ENCODE data around the gene PRRC2B. TPM values are rescaled to one million over a fixed set of nuclear protein-coding genes. Genes with fewer than 3 reads are reported as not detected.

Gene PRRC2B
- total and polyA plus RNA-seq, 2 experiments from 2014 or later = 30.9 to 53.7 TPM

DNA sequence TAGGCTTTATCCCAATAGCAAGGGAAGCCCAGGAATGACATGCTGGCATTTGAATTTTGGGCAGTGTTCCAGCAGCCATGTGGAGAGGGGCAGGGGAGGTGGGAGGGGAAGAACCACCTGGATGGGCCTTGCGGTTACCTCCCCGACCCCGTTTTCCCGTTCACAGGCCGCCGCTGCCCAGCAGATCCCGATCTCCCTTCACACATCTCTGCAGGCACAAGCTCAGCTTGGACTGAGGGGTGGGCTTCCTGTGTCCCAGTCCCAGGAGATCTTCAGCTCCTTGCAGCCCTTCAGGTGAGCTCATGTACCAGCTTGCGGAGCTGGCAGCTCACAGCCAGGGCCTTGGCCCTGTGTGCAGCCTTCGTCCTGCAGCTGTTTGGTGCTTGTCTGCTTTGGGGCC lies 93.1 kb downstream of the PRRC2B start:
- H3K4me3 ChIP-seq = no peak overlapping the region
- H3K4me1 ChIP-seq (ENCODE audit: insufficient read depth) = no peaks in the 10 kb centered on the region
- no peaks in the 10 kb centered on the region for H3K27me3 ChIP-seq (replicated peaks; ENCODE audit: insufficient read depth)
- no peak for DNase-seq
- no peaks in the 10 kb centered on the region for H3K9me2 ChIP-seq (ENCODE audit: insufficient read depth)
- H3F3A ChIP-seq (ENCODE audit: insufficient read depth) = no peaks in the 10 kb centered on the region
- no peak overlapping the region for H2AFZ ChIP-seq
- 77 to 93% methylated on average over 5 to 9 of the region's 9 CpGs for WGBS, 2 experiments (ENCODE audit: low coverage in 1 of 2, low lambda C conversion rate in 2 of 2, missing lambda C conversion rate in 2 of 2)
- peaks cover 19% of the 10 kb centered on the region; the same call in 1 of the 2 replicates for H3K79me2 ChIP-seq (ENCODE audit: insufficient read depth)
- no peaks in the 10 kb centered on the region for H4K20me1 ChIP-seq (ENCODE audit: insufficient read depth)
- H3K9me3 ChIP-seq (ENCODE audit: low read depth) = no peaks in the 10 kb centered on the region
- in situ Hi-C loops (cut with MboI) = no loop called here
- no peak for TF ChIP-seq EZH2 (IDR thresholded peaks at IDR 0.05; ENCODE audit: insufficient read depth, poor library complexity, severe bottlenecking)
- no peak for TF ChIP-seq EZH2phosphoT487 (IDR thresholded peaks at IDR 0.05; ENCODE audit: insufficient read depth, low read depth)
- H3K27ac ChIP-seq = no peak overlapping the region
- H3K36me3 ChIP-seq (ENCODE audit: low read depth) = peaks cover 12% of the 10 kb centered on the region; the same call in 1 of the 2 replicates
- no peak overlapping the region for H3K4me2 ChIP-seq (ENCODE audit: unreplicated experiment)
- H3K9ac ChIP-seq = no peak overlapping the region

DNA sequence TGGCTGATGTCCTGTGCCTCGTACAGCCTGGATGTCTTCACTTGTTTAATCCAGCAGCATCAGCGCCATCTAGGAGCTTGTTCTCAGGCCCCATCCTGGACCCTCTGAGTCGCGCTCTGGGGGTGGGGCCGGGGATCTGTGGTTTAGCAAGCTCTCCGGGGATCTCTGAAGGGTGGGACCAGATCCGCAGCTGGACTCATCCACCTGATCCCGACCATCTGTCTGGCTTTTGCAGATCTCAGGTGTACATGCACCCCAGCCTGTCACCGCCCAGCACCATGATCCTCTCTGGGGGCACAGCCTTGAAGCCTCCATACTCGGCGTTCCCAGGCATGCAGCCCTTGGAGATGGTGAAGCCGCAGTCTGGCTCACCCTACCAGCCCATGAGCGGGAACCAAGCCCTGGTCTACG lies 93.7 kb downstream of the PRRC2B start:
- H3K9me3 ChIP-seq (ENCODE audit: low read depth) = no peaks in the 10 kb centered on the region
- in situ Hi-C loops (cut with MboI) = no loop called here
- H3K27me3 ChIP-seq (replicated peaks; ENCODE audit: insufficient read depth) = no peaks in the 10 kb centered on the region
- H2AFZ ChIP-seq = no peak overlapping the region
- H3K36me3 ChIP-seq (ENCODE audit: low read depth) = peaks cover 14% of the 10 kb centered on the region; the same call in 1 of the 2 replicates
- TF ChIP-seq EZH2 (IDR thresholded peaks at IDR 0.05; ENCODE audit: insufficient read depth, poor library complexity, severe bottlenecking) (no peak), EZH2phosphoT487 (IDR thresholded peaks at IDR 0.05; ENCODE audit: insufficient read depth, low read depth) (no peak)
- 70 to 72% methylated on average over 14 of the region's 14 CpGs for WGBS, 2 experiments (ENCODE audit: low coverage in 1 of 2, low lambda C conversion rate in 2 of 2, missing lambda C conversion rate in 2 of 2)
- no peak for DNase-seq
- H3K4me3 ChIP-seq = no peak overlapping the region
- no peaks in the 10 kb centered on the region for H3K4me1 ChIP-seq (ENCODE audit: insufficient read depth)
- H3K9me2 ChIP-seq (ENCODE audit: insufficient read depth) = no peaks in the 10 kb centered on the region
- H3K27ac ChIP-seq = no peak overlapping the region
- peaks cover 15% of the 10 kb centered on the region; the same call in 1 of the 2 replicates for H3K79me2 ChIP-seq (ENCODE audit: insufficient read depth)
- H3F3A ChIP-seq (ENCODE audit: insufficient read depth) = no peaks in the 10 kb centered on the region
- H4K20me1 ChIP-seq (ENCODE audit: insufficient read depth) = no peaks in the 10 kb centered on the region
- no peak overlapping the region for H3K9ac ChIP-seq
- H3K4me2 ChIP-seq (ENCODE audit: unreplicated experiment) = no peak overlapping the region

DNA sequence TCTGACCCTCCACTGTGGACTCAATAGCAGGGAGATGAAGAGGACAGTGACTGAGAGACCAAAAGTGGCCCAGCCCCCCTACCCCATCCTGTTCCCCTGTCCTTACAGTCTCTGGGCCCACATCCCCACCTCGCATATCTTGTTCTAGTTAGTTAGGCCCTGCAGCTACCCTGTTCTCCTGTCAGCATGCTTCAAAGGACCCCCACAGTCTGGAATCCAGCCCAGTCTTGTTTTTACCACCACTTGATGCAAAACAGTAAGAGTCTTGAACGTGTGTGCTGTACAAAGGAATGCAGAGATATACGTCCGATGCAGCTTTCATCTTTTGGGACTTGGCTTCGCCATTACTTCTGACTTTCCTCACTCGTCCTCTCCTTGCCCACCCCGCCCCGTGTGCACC lies 96.6 kb downstream of the PRRC2B start:
- in situ Hi-C loops (cut with MboI) = no loop called here
- Histone ChIP-seq H3K27me3 (replicated peaks; ENCODE audit: insufficient read depth) (no peaks in the 10 kb centered on the region), H3K9me2 (ENCODE audit: insufficient read depth) (no peaks in the 10 kb centered on the region), H3K4me1 (ENCODE audit: insufficient read depth) (no peaks in the 10 kb centered on the region), H2AFZ (no peak overlapping the region), H3K36me3 (ENCODE audit: low read depth) (peaks cover 20% of the 10 kb centered on the region; the same call in 1 of the 2 replicates), H3K4me3 (no peak overlapping the region), H3F3A (ENCODE audit: insufficient read depth) (no peaks in the 10 kb centered on the region), H4K20me1 (ENCODE audit: insufficient read depth) (no peaks in the 10 kb centered on the region), H3K9me3 (ENCODE audit: low read depth) (no peaks in the 10 kb centered on the region), H3K27ac (no peak overlapping the region), H3K79me2 (ENCODE audit: insufficient read depth) (peaks cover 15% of the 10 kb centered on the region; the same call in 1 of the 2 replicates), H3K4me2 (ENCODE audit: unreplicated experiment) (no peak overlapping the region), H3K9ac (no peak overlapping the region)
- 66 to 69% methylated on average over 8 of the region's 8 CpGs for WGBS, 2 experiments (ENCODE audit: low coverage in 1 of 2, low lambda C conversion rate in 2 of 2, missing lambda C conversion rate in 2 of 2)
- TF ChIP-seq EZH2 (IDR thresholded peaks at IDR 0.05; ENCODE audit: insufficient read depth, poor library complexity, severe bottlenecking) = no peak
- TF ChIP-seq EZH2phosphoT487 (IDR thresholded peaks at IDR 0.05; ENCODE audit: insufficient read depth, low read depth) = no peak
- DNase-seq = no peak

DNA sequence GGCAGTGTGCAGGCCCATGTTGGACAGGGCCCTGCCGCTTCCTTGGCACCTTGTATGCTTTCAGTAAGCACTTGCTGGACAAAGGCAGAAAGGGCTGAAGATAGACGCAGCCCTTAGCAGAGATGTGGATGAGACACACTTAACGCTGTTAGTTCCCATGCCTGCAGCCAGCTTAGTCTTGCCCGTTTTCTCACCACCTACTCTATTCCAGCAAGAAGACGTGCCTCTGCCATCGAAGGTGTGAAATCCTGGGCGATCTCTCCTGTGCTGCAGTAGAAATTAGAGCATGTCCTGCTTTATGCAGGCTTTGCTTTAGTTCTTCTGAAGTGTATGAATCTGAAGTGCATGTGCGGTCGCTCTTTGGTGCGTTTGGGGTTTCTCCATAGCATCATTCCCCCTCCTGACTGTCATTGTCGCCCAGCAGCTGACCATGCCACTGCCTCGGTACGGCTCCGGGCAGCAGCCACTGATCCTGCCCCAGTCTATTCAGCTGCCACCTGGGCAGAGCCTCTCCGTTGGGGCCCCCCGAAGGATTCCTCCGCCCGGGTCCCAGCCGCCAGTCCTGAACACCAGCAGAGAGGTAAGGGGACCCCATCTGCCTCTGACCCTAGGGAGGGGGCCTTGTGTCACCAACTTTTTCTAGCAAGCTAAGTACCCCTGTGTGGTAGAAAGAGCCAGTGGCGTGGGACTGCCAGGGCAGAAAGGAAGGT lies 97.3 kb downstream of the PRRC2B start:
- Histone ChIP-seq H3K27ac (no peak overlapping the region), H3K4me2 (ENCODE audit: unreplicated experiment) (no peak overlapping the region), H2AFZ (no peak overlapping the region), H3K79me2 (ENCODE audit: insufficient read depth) (peaks cover 10% of the 10 kb centered on the region; the same call in 1 of the 2 replicates), H4K20me1 (ENCODE audit: insufficient read depth) (no peaks in the 10 kb centered on the region), H3K4me3 (no peak overlapping the region), H3K9me2 (ENCODE audit: insufficient read depth) (no peaks in the 10 kb centered on the region), H3K9me3 (ENCODE audit: low read depth) (no peaks in the 10 kb centered on the region), H3F3A (ENCODE audit: insufficient read depth) (no peaks in the 10 kb centered on the region), H3K4me1 (ENCODE audit: insufficient read depth) (no peaks in the 10 kb centered on the region), H3K9ac (no peak overlapping the region), H3K27me3 (replicated peaks; ENCODE audit: insufficient read depth) (no peaks in the 10 kb centered on the region), H3K36me3 (ENCODE audit: low read depth) (peaks cover 26% of the 10 kb centered on the region; the same call in 1 of the 2 replicates)
- in situ Hi-C loops (cut with MboI) = no loop called here
- 90 to 92% methylated on average over 20 of the region's 20 CpGs for WGBS, 2 experiments (ENCODE audit: low coverage in 1 of 2, low lambda C conversion rate in 2 of 2, missing lambda C conversion rate in 2 of 2)
- DNase-seq = no peak
- TF ChIP-seq EZH2 (IDR thresholded peaks at IDR 0.05; ENCODE audit: insufficient read depth, poor library complexity, severe bottlenecking) (no peak), EZH2phosphoT487 (IDR thresholded peaks at IDR 0.05; ENCODE audit: insufficient read depth, low read depth) (no peak)
